SK-N-SH (cell line): Measurements from ENCODE around the gene HIF1A. TPM values are rescaled to one million over a fixed set of nuclear protein-coding genes. Genes with fewer than 3 reads are reported as not detected.

Experiments
- CTCF ChIA-PET: fragments of 300-600, 350-600 bp; formaldehyde crosslinking; extraction: SDS; loops from one replicate; lab custom pipeline; 2021; lab: Yijun Ruan, JAX
- POLR2A ChIA-PET: fragments of 350-600 bp; sonication (Branson Sonifier 250); formaldehyde crosslinking; extraction: SDS; loops from one replicate; lab custom pipeline; 2020; ENCODE audit warnings: antibody characterized with exemption, inconsistent platforms; lab: Yijun Ruan, JAX
- DNase-seq: peaks from one replicate; pipeline ENCODE4 v3.0.0; 2012
- H2AFZ ChIP-seq: fragments of 200-600 bp; sonication (generic); 2 replicates; pipeline ENCODE4 v1.8.1; 2016; ENCODE audit warnings: antibody characterized with exemption, mild to moderate bottlenecking, low read depth
- H3F3A ChIP-seq: fragments of 200-600 bp; sonication (generic); replicated peaks from 2 replicates; pipeline ENCODE3; 2016; ENCODE audit warnings: antibody characterized with exemption, mild to moderate bottlenecking; ENCODE audit not compliant: insufficient read depth
- H3K27ac ChIP-seq, 2 experiments: fragments of 200-500 bp in 1 of 2; fragments of 200-600 bp in 1 of 2; sonication (Bioruptor generic) in 1 of 2; sonication (generic), shearing (Covaris generic) in 1 of 2; 2 replicates each; pipeline versions ENCODE4 v1.5.1 to v1.6.1; 2014 to 2016; ENCODE audit warnings: low read depth in 2 of 2, inconsistent platforms in 1 of 2, low read length in 1 of 2, mild to moderate bottlenecking in 1 of 2, mixed read lengths in 1 of 2
- H3K27me3 ChIP-seq: fragments of 200-600 bp; sonication (generic), shearing (Covaris generic); 2 replicates; pipeline ENCODE4 v1.6.1; 2016; ENCODE audit warnings: mixed run types; ENCODE audit not compliant: insufficient read depth
- H3K36me3 ChIP-seq, 2 experiments: fragments of 200-500 bp in 1 of 2; fragments of 200-600 bp in 1 of 2; sonication (Bioruptor generic) in 1 of 2; sonication (generic) in 1 of 2; replicated peaks in 1 of 2; 2 replicates each; pipeline versions ENCODE3 to v1.5.1; 2014 to 2016; ENCODE audit warnings: low read length in 1 of 2, mild to moderate bottlenecking in 1 of 2; ENCODE audit not compliant: insufficient read depth in 2 of 2, control insufficient read depth in 1 of 2
- H3K4me1 ChIP-seq, 2 experiments: fragments of 200-500 bp in 1 of 2; fragments of 200-600 bp in 1 of 2; sonication (Bioruptor generic) in 1 of 2; sonication (generic), shearing (Covaris generic) in 1 of 2; 2 replicates each; pipeline versions ENCODE4 v1.5.1 to v1.6.1; 2014 to 2016; ENCODE audit warnings: low read depth in 1 of 2, low read length in 1 of 2, mixed run types in 1 of 2; ENCODE audit not compliant: insufficient read depth in 2 of 2, control insufficient read depth in 1 of 2
- H3K4me2 ChIP-seq: fragments of 200-600 bp; sonication (generic), shearing (Covaris generic); 2 replicates; pipeline ENCODE4 v1.6.1; 2017; ENCODE audit warnings: mixed run types
- H3K4me3 ChIP-seq, 2 experiments: fragments of 200-500 bp in 1 of 2; fragments of 200-600 bp in 1 of 2; sonication (Bioruptor generic) in 1 of 2; sonication (generic), shearing (Covaris generic) in 1 of 2; 2 replicates each; pipeline versions ENCODE4 v1.5.1 to v1.8.1; 2014 to 2016; ENCODE audit warnings: low read depth in 2 of 2, inconsistent platforms in 1 of 2, low read length in 1 of 2, mild to moderate bottlenecking in 1 of 2, mixed read lengths in 1 of 2, moderate library complexity in 1 of 2
- H3K79me2 ChIP-seq: fragments of 200-600 bp; sonication (generic); 2 replicates; pipeline ENCODE4 v1.8.1; 2017; ENCODE audit warnings: mild to moderate bottlenecking; ENCODE audit not compliant: insufficient read depth
- H3K9ac ChIP-seq: fragments of 200-600 bp; sonication (generic); 2 replicates; pipeline ENCODE4 v1.6.1; 2017; ENCODE audit warnings: mixed run types
- H3K9me2 ChIP-seq: fragments of 200-600 bp; sonication (generic); 2 replicates; pipeline ENCODE4 v1.6.1; 2017; ENCODE audit warnings: mixed run types
- H3K9me3 ChIP-seq: fragments of 200-600 bp; sonication (generic); 2 replicates; pipeline ENCODE4 v1.6.1; 2017; ENCODE audit warnings: mixed run types, mild to moderate bottlenecking, moderate library complexity
- H4K20me1 ChIP-seq: fragments of 200-600 bp; sonication (generic); 2 replicates; pipeline ENCODE4 v1.6.1; 2017; ENCODE audit warnings: mild to moderate bottlenecking, mixed run types; ENCODE audit not compliant: insufficient read depth
- CHD2 ChIP-seq: fragments of 150-350 bp; IDR thresholded peaks from 2 replicates; pipeline ENCODE4 v1.6.1; 2018; ENCODE audit warnings: low read length; ENCODE audit not compliant: partially characterized antibody
- CTCF ChIP-seq: fragments of 200-600 bp; sonication (generic); IDR thresholded peaks from 2 replicates; pipeline ENCODE4 v1.6.1; 2017; ENCODE audit warnings: antibody characterized with exemption, mild to moderate bottlenecking, moderate library complexity
- FOSL2 ChIP-seq: IDR thresholded peaks from 2 replicates; pipeline ENCODE4 v1.4.0; 2012; ENCODE audit warnings: low read depth, mild to moderate bottlenecking, moderate library complexity, borderline replicate concordance
- FOXM1 ChIP-seq: IDR thresholded peaks from 2 replicates; pipeline ENCODE4 v1.4.0; 2012; ENCODE audit warnings: low read depth, mild to moderate bottlenecking
- GATA2 ChIP-seq: sonication (generic); formaldehyde crosslinking; IDR thresholded peaks from 2 replicates; pipeline ENCODE4 v1.5.0; 2020; ENCODE audit warnings: mild to moderate bottlenecking, missing genetic modification reagents
- JUND ChIP-seq: IDR thresholded peaks from 2 replicates; pipeline ENCODE4 v1.4.0; 2012
- MEF2A ChIP-seq: IDR thresholded peaks from 2 replicates; pipeline ENCODE4 v1.4.0; 2012; ENCODE audit warnings: low read depth, borderline replicate concordance
- MXI1 ChIP-seq: IDR thresholded peaks from 2 replicates; pipeline ENCODE4 v1.6.1; 2012; ENCODE audit warnings: mild to moderate bottlenecking, low read depth, low read length, improper control_type of control experiment
- NFIC ChIP-seq: IDR thresholded peaks from 2 replicates; pipeline ENCODE4 v1.4.0; 2012; ENCODE audit warnings: borderline replicate concordance
- NRF1 ChIP-seq: IDR thresholded peaks from 2 replicates; pipeline ENCODE4 v1.6.1; 2012; ENCODE audit warnings: low read depth, mild to moderate bottlenecking, low read length
- POLR2AphosphoS5 ChIP-seq: IDR thresholded peaks from 2 replicates; pipeline ENCODE4 v1.6.1; 2012; ENCODE audit warnings: low read depth, low read length
- RFX5 ChIP-seq: IDR thresholded peaks from 2 replicates; pipeline ENCODE4 v1.6.1; 2012; ENCODE audit warnings: mild to moderate bottlenecking, improper control_type of control experiment, low read length
- RXRA ChIP-seq: IDR thresholded peaks from 2 replicates; pipeline ENCODE4 v1.4.0; 2012; ENCODE audit warnings: low read depth, mild to moderate bottlenecking, borderline replicate concordance
- SIN3A ChIP-seq: IDR thresholded peaks from 2 replicates; pipeline ENCODE4 v1.6.1; 2012; ENCODE audit warnings: low read depth, mild to moderate bottlenecking, low read length, moderate library complexity, borderline replicate concordance
- SMC3 ChIP-seq: IDR thresholded peaks from 2 replicates; pipeline ENCODE4 v1.6.1; 2012; ENCODE audit warnings: low read depth, low read length, improper control_type of control experiment
- TCF12 ChIP-seq: IDR thresholded peaks from 2 replicates; pipeline ENCODE4 v1.4.0; 2012
- YY1 ChIP-seq: IDR thresholded peaks from 2 replicates; pipeline ENCODE4 v1.4.0; 2012; ENCODE audit warnings: low read depth, mild to moderate bottlenecking
- whole genome bisulfite sequencing: methylation state at CpG from one replicate; pipeline ENCODE4 v1.1.6; 2017; ENCODE audit warnings: low lambda C conversion rate; 5-methylcytosine and 5-hydroxymethylcytosine counted together
- polyA plus RNA-seq, 3 experiments: library from polyadenylated mRNA; depleted of rRNA; stranded (reverse); fragments of >200 nt; gene quantifications; 2 replicates each; pipeline ENCODE4 v1.2.3, GENCODE V29; 2012

HIF1A gene
- polyA plus RNA-seq, 1 of the 3 experiments (the other 2 are of a cell fraction): 20.8 TPM

- no peaks in the 10 kb centered on the region for H4K20me1 ChIP-seq
- no peak overlapping the region for H3K9ac ChIP-seq
- no peak overlapping the region for H3K4me2 ChIP-seq
- no peak for DNase-seq
- peaks cover 53 to 55% of the 10 kb centered on the region in 2 experiments for H3K36me3 ChIP-seq
- peaks cover 9% of the 10 kb centered on the region for H3F3A ChIP-seq
- 100% methylated on average over 1 of the region's 1 CpG for WGBS
- no peaks in the 10 kb centered on the region for H3K9me3 ChIP-seq
- ChIA-PET CTCF (no interaction called here), POLR2A (no interaction called here)
- no peak overlapping the region for H2AFZ ChIP-seq
- TF ChIP-seq FOSL2 (no peak), JUND (no peak), RXRA (no peak), SIN3A (no peak), FOXM1 (no peak), NFIC (no peak), YY1 (no peak), RFX5 (no peak), SMC3 (no peak)
- H3K4me1 ChIP-seq: no peaks in the 10 kb centered on the region
- H3K4me3 ChIP-seq: no peak overlapping the region
- H3K79me2 ChIP-seq: no peaks in the 10 kb centered on the region; the same call in 1 of the 2 replicates
- no peaks in the 10 kb centered on the region for H3K27me3 ChIP-seq
- no peaks in the 10 kb centered on the region for H3K9me2 ChIP-seq
- no peak overlapping the region for H3K27ac ChIP-seq
Measured at GRCh38 chr14:61774861-61775260, 79.5 kb downstream of the HIF1A start.

GRCh38 chr14:61780125-61780524 is 84.8 kb downstream of the HIF1A start:
- Histone ChIP-seq H3K4me3 (no peak overlapping the region), H3F3A (peaks cover 9% of the 10 kb centered on the region), H2AFZ (no peak overlapping the region), H4K20me1 (no peaks in the 10 kb centered on the region), H3K9me2 (no peaks in the 10 kb centered on the region), H3K79me2 (no peaks in the 10 kb centered on the region; the same call in 1 of the 2 replicates), H3K9me3 (no peaks in the 10 kb centered on the region), H3K27ac (no peak overlapping the region), H3K9ac (no peak overlapping the region), H3K4me2 (no peak overlapping the region), H3K27me3 (no peaks in the 10 kb centered on the region), H3K36me3 (peaks cover 64 to 71% of the 10 kb centered on the region in 2 experiments), H3K4me1 (no peaks in the 10 kb centered on the region)
- no peak for DNase-seq
- WGBS: 93% methylated on average over 3 of the region's 3 CpGs
- ChIA-PET CTCF (interaction anchor here (0.6 to 1.6 kb wide), 3 partner anchors 9 to 49 kb away, joined by 3 to 4 read pairs (median 4); no protein-coding TSS in a partner anchor), POLR2A (no interaction called here)
- TF ChIP-seq NRF1 (no peak), CTCF (no peak), CHD2 (no peak), MEF2A (no peak), RFX5 (no peak), MXI1 (no peak), POLR2AphosphoS5 (no peak), GATA2 (CRISPR knock-in tag) (no peak), TCF12 (no peak), NFIC (no peak)
